Neural cell (in vitro differentiated cells): ENCODE data around the gene HPCAL4.

Experiments
- POLR2AphosphoS5 ChIP-seq: IDR thresholded peaks from 2 replicates; pipeline ENCODE4 v1.6.1; 2012
- SMC3 ChIP-seq: fragments of 450-650 bp; conservative IDR thresholded peaks from 2 replicates; pipeline ENCODE4 v1.6.1; 2014; ENCODE audit warnings: antibody characterized with exemption, mild to moderate bottlenecking, moderate library complexity; ENCODE audit not compliant: poor library complexity
- TF ChIP-seq, protein P1 (sequence below): fragments of 450-650 bp; IDR thresholded peaks from 2 replicates; pipeline ENCODE4 v1.5.1; 2014; ENCODE audit warnings: antibody characterized with exemption, mild to moderate bottlenecking, moderate library complexity; ENCODE audit not compliant: poor library complexity, severe bottlenecking
- TF ChIP-seq, protein P2 (sequence below): IDR thresholded peaks from 2 replicates; pipeline ENCODE4 v1.6.1; 2012; ENCODE audit warnings: borderline replicate concordance

DNA sequence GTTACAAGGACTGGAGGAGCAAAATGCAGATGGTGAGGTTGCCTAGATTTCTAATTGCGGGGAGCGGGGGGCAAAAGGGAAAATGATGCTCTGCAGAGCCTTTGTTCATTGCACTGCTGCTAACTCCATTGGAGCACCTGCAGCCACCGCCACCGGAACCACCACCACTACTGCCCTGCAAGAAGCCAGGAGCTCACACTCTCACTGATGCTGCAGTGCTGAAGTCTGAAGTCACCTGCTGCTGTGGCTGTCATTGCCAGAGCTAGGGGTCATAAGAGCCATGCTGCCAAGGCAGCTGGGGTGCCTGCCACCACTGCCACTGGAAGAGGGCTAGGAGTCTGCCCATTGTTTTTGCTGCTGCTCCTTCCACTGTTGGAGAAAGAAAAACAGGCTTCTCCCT, 7.3 kb upstream of the HPCAL4 start:
- TF ChIP-seq, protein P1, sequence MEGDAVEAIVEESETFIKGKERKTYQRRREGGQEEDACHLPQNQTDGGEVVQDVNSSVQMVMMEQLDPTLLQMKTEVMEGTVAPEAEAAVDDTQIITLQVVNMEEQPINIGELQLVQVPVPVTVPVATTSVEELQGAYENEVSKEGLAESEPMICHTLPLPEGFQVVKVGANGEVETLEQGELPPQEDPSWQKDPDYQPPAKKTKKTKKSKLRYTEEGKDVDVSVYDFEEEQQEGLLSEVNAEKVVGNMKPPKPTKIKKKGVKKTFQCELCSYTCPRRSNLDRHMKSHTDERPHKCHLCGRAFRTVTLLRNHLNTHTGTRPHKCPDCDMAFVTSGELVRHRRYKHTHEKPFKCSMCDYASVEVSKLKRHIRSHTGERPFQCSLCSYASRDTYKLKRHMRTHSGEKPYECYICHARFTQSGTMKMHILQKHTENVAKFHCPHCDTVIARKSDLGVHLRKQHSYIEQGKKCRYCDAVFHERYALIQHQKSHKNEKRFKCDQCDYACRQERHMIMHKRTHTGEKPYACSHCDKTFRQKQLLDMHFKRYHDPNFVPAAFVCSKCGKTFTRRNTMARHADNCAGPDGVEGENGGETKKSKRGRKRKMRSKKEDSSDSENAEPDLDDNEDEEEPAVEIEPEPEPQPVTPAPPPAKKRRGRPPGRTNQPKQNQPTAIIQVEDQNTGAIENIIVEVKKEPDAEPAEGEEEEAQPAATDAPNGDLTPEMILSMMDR, result no peak
- TF ChIP-seq SMC3 (no peak), POLR2AphosphoS5 (no peak)
- TF ChIP-seq, protein P2, sequence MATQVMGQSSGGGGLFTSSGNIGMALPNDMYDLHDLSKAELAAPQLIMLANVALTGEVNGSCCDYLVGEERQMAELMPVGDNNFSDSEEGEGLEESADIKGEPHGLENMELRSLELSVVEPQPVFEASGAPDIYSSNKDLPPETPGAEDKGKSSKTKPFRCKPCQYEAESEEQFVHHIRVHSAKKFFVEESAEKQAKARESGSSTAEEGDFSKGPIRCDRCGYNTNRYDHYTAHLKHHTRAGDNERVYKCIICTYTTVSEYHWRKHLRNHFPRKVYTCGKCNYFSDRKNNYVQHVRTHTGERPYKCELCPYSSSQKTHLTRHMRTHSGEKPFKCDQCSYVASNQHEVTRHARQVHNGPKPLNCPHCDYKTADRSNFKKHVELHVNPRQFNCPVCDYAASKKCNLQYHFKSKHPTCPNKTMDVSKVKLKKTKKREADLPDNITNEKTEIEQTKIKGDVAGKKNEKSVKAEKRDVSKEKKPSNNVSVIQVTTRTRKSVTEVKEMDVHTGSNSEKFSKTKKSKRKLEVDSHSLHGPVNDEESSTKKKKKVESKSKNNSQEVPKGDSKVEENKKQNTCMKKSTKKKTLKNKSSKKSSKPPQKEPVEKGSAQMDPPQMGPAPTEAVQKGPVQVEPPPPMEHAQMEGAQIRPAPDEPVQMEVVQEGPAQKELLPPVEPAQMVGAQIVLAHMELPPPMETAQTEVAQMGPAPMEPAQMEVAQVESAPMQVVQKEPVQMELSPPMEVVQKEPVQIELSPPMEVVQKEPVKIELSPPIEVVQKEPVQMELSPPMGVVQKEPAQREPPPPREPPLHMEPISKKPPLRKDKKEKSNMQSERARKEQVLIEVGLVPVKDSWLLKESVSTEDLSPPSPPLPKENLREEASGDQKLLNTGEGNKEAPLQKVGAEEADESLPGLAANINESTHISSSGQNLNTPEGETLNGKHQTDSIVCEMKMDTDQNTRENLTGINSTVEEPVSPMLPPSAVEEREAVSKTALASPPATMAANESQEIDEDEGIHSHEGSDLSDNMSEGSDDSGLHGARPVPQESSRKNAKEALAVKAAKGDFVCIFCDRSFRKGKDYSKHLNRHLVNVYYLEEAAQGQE, result no peak
